ENCODE measurements around the gene LFNG. TPM values are rescaled to one million over a fixed set of nuclear protein-coding genes. Genes with fewer than 3 reads are reported as not detected.

LFNG gene
- 4.9 and 11.9 TPM in 2 replicates for total RNA-seq (2014; rRNA removed; shearing (Covaris generic))

- peak; percentile 88 for DNase-seq (ENCODE audit: low read depth)
Observed at GRCh38 chr7:2519119-2519930, at the start of gene LFNG. LFNG (plus strand) TSS chr7:2519774; CDS start chr7:2519862, 88 bp downstream.

- no peak for DNase-seq (ENCODE audit: low read depth)
Observed at GRCh38 chr7:2470204-2471021, 49.2 kb upstream of the LFNG start.

- DNase-seq (ENCODE audit: low read depth) = peak; percentile 63
Observed at GRCh38 chr7:2471022-2471329, 48.6 kb upstream of the LFNG start.

GRCh38 chr7:2471396-2471795, 48.2 kb upstream of the LFNG start:
- peak; percentile 20 for DNase-seq (ENCODE audit: low read depth)

- no peak for DNase-seq (ENCODE audit: low read depth)
Observed at GRCh38 chr7:2472739-2473138, 46.8 kb upstream of the LFNG start.

GRCh38 chr7:2473496-2474180, 45.9 kb upstream of the LFNG start:
- DNase-seq (ENCODE audit: low read depth) = no peak

- no peak for DNase-seq (ENCODE audit: low read depth)
Observed at GRCh38 chr7:2474224-2474623, 45.4 kb upstream of the LFNG start.

- peak; percentile 25 for DNase-seq (ENCODE audit: low read depth)
Observed at GRCh38 chr7:2474813-2475677, 44.5 kb upstream of the LFNG start.

- no peak for DNase-seq (ENCODE audit: low read depth)
Observed at GRCh38 chr7:2475678-2476015, 43.9 kb upstream of the LFNG start.

GRCh38 chr7:2476298-2476697, 43.3 kb upstream of the LFNG start, which contains the start of gene GRIFIN:
GRIFIN (minus strand) TSS chr7:2476398; CDS start chr7:2476383, 15 bp downstream.
- no peak for DNase-seq (ENCODE audit: low read depth)

- DNase-seq (ENCODE audit: low read depth) = no peak
Observed at GRCh38 chr7:2476776-2477446, 42.7 kb upstream of the LFNG start.

- peak; percentile 65 for DNase-seq (ENCODE audit: low read depth)
Observed at GRCh38 chr7:2477447-2478398, 41.9 kb upstream of the LFNG start.

- peak; percentile 82 for DNase-seq (ENCODE audit: low read depth)
Observed at GRCh38 chr7:2478399-2478785, 41.2 kb upstream of the LFNG start.

- peak; percentile 15 for DNase-seq (ENCODE audit: low read depth)
Observed at GRCh38 chr7:2478800-2479199, 40.8 kb upstream of the LFNG start.

GRCh38 chr7:2479276-2480069, 40.1 kb upstream of the LFNG start:
- DNase-seq (ENCODE audit: low read depth) = no peak

GRCh38 chr7:2480070-2480408, 39.5 kb upstream of the LFNG start:
- DNase-seq (ENCODE audit: low read depth) = no peak

GRCh38 chr7:2481195-2481594, 38.4 kb upstream of the LFNG start:
- no peak for DNase-seq (ENCODE audit: low read depth)

- peak; percentile 43 for DNase-seq (ENCODE audit: low read depth)
Observed at GRCh38 chr7:2482725-2483451, 36.7 kb upstream of the LFNG start.
